ENCODE results near the gene VEGFC. TPM values are rescaled to one million over a fixed set of nuclear protein-coding genes. Genes with fewer than 3 reads are reported as not detected.

Gene VEGFC
- 54.5 and 80.4 TPM in 2 replicates for total RNA-seq (2014; rRNA removed; shearing (Covaris generic))

DNA sequence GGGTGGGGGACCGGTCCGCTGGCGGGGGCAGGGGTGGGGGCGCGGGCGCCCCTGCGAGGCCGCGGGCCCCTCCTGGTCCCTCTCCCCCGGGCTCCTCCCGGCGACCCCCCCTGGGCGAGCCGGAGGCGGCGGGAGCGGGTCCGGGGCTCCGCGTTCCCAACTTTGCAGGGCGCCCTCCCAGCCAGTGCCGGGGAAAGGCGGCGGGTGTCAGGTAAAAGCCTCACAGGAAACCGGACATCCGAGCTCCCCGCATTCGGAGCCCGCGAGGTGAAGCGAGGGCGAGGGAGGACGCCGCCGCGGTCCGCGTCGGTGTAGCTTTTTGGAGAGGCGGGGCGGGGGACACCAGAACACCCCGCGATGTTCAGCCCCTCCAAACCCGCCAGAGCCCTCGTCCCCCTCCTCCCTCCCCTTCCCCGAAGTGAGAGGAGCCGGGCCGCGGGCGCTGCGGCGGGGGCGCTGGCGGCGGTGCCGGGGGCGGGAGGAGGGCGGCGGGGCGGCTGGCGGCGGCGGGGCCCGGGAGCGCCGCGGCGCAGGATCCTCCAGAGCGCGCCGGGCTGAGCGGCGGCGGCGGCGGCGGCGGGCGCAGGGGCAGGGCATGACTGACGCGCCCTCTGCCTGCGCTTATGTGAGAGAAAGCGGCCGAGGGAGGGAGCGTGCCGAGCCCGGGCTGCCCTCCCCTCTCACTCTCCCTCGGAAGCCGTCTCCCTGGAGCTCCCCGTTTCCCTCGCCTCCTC lies at the start of gene VEGFC:
Gene VEGFC (minus strand): TSS at position 597 of the 734 bp plus-strand sequence. CDS start 611 bp downstream, outside the sequence.
- peak; percentile 76 for DNase-seq (ENCODE audit: low read depth)

DNA sequence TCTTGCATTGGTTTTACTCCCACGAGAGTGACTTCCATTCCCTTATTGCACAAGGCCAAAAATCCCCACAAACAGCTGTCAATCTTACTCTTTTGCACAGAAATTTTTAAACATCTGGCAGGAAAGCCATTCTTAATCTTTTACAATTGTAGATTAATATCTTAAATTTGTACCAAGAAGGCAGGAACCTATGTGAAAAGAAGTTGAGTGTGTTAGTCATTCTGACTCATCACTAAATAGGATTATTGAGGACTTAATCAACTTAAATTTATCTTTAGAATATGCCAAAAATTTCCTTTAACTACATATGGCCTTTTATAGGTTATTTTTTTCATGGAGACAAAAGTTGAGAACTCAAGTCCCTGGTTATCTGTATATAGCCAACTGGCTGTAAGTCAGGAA lies 49.0 kb upstream of the VEGFC start:
- DNase-seq (ENCODE audit: low read depth), result peak; percentile 61

DNA sequence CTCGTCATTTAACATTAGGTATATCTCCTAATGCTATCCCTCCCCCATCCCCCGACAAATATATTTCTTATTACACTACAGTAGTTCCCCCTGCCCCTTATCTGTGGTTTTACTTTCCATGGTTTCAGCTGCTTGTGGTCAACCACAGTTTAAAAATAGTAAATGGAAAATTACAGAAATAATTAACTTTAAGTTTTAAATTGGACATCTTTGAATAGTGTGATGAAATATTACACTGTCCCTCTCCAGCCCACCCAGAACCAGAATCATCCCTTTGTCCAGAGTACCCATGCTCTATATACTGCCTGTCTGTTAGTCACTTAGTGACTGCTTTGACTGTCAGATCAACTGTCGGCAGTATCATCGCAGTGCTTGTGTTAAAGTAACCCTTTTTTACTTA lies 47.4 kb upstream of the VEGFC start:
- DNase-seq (ENCODE audit: low read depth), result peak; percentile 61

GRCh38 chr4:176839656-176840055 lies 46.9 kb upstream of the VEGFC start:
- DNase-seq (ENCODE audit: low read depth), result peak; percentile 71

GRCh38 chr4:176838601-176839433 lies 46.1 kb upstream of the VEGFC start:
- peak; percentile 72 for DNase-seq (ENCODE audit: low read depth)

DNA sequence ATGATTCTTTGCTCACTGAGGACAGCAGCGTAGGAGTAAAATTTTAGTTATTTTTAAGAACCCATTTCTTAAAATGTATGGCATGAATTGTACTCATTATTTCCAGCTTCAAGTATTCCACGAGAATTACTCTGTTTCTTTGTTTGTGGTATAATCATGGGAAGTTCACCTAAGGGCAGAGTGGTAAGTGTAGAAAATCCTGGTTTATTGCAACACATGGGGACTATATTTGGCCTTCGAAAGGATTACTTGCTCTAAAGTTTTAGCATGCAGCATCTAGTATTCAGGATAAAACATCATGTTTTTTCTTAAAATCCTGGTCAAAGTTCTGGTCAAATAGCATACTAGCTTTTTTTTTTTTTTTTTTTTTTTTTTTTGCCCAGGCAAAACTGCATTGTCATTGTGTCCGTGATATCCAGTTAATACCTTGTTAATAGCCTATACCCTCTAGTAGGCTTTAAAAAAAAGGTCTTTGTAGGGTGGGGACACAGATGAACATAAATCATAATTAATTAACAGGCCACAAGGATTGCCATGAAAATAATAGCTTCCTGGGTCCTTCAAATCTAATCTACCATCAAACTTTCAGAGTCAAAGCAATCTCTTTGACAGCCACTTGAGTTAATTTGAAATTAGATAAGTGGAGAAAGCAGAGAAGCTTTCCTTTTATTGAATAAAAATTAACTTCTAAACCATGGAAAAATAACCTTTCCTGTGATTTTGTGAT lies 44.6 kb upstream of the VEGFC start:
- peak; percentile 51 for DNase-seq (ENCODE audit: low read depth)

DNA sequence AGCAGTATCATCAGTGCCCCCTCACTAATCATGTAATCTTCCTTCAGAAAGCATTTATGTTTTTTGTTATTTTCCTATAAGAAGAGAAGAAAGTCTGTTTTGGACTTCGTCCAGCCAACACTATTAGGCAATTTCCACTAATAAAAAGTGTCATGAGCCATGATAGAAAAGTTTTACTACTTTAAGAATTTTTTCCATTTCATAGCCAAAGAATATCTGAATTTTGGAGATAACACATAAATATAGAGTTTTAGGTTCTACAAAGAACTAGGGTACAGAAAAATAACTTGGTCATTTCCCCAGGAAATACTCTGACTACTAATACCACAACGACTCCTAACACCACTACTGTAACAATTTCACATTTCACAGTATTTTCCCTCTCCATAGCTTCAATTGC lies 41.8 kb upstream of the VEGFC start:
- DNase-seq (ENCODE audit: low read depth), result no peak

DNA sequence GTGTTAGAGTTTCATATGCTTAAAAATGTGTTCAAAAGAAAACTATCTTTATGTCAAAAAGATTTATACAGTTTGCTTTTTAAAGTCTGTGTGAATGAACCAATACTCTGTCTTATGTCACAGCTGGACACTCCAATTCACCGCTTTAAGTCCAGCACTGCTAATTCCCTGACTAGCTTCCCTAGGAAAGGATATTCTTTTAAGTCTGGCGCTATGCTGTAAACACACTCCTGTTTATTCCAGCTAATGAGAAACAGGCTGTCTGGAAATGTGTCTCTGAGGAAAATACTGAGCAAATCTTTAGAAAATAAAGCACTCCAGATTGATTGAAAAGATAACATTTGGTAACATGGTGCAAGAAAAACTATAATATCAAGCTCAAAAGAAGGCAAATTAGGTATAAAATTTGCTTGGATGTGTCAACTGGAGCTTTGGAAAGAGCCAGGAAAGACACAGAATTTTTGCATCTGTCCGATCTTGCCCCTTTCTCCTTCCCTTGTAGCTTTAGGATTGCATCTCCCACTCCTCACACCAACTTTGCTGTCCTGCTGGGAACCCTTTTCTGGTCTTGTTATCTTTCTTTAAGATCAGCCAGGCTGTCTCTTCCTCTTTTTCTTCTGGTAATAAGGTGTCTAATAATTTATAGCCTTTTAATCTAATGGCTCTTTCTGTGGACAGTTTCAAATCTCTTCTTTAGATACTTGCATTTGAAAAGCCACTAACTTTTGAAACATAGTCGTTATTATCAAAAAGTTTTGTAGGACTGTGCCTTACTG lies 40.9 kb upstream of the VEGFC start:
- peak; percentile 40 for DNase-seq (ENCODE audit: low read depth)

- DNase-seq (ENCODE audit: low read depth), result peak; percentile 71
Observed at GRCh38 chr4:176830971-176831370, 38.2 kb upstream of the VEGFC start.

DNA sequence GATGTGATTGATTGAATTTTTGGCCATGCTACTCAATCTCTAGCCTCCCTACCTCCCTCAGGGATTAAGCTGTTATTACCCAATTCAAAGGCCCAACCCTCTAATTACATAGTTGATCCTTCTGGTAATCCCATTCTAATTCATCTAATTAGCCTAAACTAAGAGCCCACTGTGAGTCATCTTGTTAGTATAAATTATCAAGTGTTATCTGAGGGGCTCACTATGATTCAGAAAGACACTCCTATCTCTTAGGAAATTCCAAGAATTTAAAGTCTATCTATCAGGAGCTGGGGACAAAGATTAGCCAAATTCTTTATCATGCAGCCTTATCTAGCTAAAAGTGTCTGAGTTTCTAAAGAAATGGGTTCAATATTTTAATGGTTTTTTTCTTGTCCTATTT lies 32.9 kb upstream of the VEGFC start:
- no peak for DNase-seq (ENCODE audit: low read depth)

- DNase-seq (ENCODE audit: low read depth), result peak; percentile 76
Observed at GRCh38 chr4:176824645-176825366, 32.1 kb upstream of the VEGFC start.

DNA sequence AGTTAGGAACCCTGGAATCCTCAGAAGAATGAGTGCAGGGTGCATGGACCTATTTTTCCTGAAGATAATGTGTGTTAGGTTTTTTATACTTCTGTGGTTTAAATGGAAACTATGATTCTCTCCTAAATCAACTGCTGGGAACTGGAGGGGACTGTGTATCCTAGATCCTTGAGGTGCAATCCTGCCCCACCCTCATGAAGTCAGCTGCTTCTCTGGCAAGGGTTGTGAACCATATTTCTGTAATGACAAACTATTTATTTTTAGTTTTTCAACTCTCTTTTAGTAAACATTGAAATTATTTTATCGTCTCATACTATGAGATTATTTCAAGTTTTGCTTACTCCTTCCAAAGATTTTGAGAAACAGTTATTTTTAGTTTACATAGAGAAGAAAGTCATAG lies 25.8 kb upstream of the VEGFC start:
- no peak for DNase-seq (ENCODE audit: low read depth)

GRCh38 chr4:176817204-176817603 lies 24.5 kb upstream of the VEGFC start:
- no peak for DNase-seq (ENCODE audit: low read depth)

DNA sequence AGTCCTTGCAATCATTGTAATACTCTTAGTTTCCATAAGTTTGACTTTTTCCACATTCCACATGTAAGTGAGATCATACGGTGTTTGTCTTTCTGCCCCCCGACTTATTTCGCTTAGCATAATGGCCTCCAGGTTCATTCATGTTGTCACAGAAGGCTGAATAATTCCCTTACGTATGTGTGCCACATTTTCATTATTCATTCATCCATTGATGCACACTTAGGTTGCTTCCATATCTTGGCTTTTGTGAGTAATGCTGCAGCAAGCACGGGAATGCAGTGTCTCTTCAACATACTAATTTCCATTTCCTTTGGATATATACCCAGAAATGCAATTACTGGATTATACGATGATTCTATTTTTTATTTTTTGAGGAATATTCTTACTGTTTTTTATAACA lies 22.0 kb upstream of the VEGFC start:
- DNase-seq (ENCODE audit: low read depth), result peak; percentile 66

DNA sequence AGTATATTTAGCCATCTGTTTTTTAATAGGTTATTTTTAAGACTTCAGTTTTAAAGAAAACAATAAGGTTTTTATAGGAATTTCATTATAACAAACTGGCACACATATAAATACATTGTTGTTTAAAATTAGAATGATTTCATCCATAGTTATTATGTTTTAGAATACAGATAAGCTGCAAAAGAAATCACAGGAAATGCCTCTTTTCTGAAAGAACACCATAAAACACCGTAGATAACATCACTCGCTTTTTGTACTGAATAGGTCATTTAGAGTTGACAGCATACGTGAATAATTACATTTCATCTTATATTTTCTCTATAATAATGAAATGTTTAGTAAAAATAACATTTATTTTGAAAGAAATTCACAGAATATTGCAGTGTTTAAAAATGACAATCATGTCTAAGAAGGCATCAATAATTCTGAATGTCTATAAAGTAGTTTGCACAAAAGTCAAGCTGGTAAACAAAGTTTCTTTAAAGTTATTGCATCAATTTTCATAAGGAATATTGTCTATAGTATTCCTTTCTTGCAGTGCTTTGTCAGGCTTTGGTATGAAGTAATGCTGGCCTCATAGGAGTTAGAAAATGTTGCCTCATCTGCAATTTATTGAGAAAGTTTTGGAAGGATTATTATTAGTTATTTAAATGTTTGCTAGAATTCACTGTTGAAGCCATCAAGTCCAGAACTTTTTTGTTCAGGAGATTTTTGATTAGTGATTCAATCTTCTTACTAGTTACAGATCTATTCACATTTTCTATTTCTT lies 17.9 kb upstream of the VEGFC start:
- DNase-seq (ENCODE audit: low read depth), result no peak

DNA sequence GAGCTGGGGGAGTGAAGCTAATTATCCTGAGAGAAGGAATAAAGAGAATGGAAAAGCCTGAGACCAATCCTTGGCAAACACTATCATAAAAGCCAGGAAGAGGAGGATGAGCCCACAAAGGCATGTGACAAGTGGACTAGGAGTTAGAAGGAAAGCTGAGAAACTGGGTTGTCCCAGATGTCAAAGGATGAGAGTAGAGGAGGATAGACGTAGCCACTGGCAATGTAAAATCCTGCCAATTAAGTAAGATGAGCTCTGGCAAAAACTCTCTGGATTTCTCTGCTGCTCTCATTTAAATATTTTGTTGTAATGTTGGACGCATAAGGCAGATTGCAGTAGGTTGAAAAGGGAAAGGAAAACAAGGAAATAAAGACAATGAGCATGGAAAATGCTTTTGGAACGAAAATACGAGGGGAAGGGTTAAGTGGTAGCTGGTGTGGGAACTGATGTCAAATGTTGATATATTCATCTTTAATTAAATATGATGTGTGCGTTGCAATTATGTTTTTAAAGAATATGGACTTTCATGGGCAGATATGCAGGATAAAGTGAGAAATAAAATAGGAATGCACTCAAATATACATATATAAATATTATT lies 14.2 kb upstream of the VEGFC start:
- no peak for DNase-seq (ENCODE audit: low read depth)

GRCh38 chr4:176805155-176805554 lies 12.4 kb upstream of the VEGFC start:
- no peak for DNase-seq (ENCODE audit: low read depth)

- no peak for DNase-seq (ENCODE audit: low read depth)
Observed at GRCh38 chr4:176800891-176801534, 8.3 kb upstream of the VEGFC start.

DNA sequence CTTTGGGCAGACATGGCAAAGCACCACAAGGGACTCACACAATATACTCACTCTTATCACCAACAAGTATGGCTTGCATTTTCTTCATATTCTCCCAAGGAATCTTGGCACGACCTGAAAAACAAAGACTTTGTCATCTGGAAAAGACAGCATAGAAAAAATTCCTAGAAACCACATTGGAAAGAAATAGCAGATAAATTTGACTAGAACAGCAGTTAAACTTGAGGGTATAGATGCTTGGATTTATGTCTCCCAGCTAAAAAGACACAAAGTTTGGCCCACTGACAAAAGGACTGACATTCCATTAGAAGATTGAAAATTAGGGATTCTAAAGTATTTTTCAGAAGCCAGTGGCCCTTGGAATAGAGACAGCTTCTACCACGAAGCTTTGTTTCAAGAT lies 6.9 kb upstream of the VEGFC start:
- DNase-seq (ENCODE audit: low read depth), result no peak
